Measurements from ENCODE around the gene FOXL2NB.

The FOXL2NB gene

DNA sequence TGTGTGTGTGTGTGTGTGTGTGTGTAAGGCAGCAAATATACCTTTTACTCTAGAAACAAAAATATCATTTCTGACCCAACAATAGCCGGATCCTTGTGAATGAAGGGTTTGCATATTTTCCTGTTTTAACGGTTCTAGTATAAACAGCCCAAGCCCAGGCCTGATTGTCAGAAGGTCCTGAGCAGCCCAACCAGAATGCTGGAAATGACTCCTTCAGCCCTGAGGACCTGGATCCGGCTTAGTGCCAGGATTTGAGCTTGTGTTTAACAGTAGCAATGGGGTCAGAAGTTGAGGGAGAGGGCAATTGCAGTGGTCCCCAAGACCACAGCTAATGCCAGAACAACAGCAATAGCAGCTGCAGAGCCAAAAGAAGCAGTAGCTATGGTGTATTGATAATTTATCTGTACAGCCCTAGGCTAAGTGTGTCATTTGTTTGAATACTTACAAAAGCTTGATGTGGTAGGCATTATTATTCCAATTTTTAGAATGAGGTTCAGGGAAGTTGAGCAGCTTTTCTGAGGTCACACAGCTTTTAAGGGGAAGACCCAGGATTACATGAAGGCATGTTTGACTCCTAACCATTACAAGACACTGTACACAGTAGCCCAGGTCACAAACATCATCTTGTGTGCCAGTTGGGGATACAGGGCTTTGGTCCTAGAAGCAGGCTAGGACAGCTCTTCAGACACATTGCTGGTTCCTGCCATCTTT is 12.9 kb upstream of the FOXL2NB start:
- Mint-ChIP-seq H3K27ac (no peak overlapping the region), H3K27me3 (ENCODE audit: low read depth) (peaks cover 88% of the 10 kb centered on the region), H3K4me3 (no peak overlapping the region), H3K9me3 (no peaks in the 10 kb centered on the region), H3K4me1 (peaks cover 20% of the 10 kb centered on the region), H3K36me3 (ENCODE audit: low read depth) (no peaks in the 10 kb centered on the region)
- TF ChIP-seq CTCF (IDR thresholded peaks at IDR 0.05; ENCODE audit: unreplicated experiment in 3 of 3), result no peak

DNA sequence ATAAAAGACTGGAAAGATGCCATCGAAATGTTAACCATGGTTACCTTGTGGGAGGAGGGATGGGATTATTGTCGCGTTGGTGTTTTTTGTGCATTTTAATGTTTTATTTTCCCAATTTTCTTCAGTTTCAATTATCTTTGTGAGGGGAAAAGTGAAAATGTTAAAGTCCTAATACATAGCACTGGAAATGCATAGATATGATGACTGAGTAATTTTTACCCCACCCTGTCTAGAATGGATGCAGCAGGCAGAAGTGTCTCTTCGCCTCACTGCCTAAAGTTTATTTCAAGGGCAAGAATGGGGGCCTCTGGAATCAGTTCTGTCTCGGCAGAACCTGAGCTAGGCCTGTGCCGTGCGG is 11.5 kb upstream of the FOXL2NB start:
- Mint-ChIP-seq H3K27ac (no peak overlapping the region), H3K9me3 (no peaks in the 10 kb centered on the region), H3K4me3 (peak overlapping the region; percentile 76 to 80 (median 77)), H3K4me1 (peaks cover 20% of the 10 kb centered on the region), H3K36me3 (ENCODE audit: low read depth) (no peaks in the 10 kb centered on the region), H3K27me3 (ENCODE audit: low read depth) (peaks cover 92% of the 10 kb centered on the region)
- TF ChIP-seq CTCF (IDR thresholded peaks at IDR 0.05; ENCODE audit: unreplicated experiment in 3 of 3), result no peak

- Mint-ChIP-seq H3K36me3 (ENCODE audit: low read depth) (no peaks in the 10 kb centered on the region), H3K9me3 (no peaks in the 10 kb centered on the region), H3K27me3 (ENCODE audit: low read depth) (peaks cover 92% of the 10 kb centered on the region), H3K27ac (no peak overlapping the region), H3K4me3 (peak overlapping the region; percentile 76 to 80 (median 77)), H3K4me1 (peaks cover 20% of the 10 kb centered on the region)
- TF ChIP-seq CTCF (IDR thresholded peaks at IDR 0.05; ENCODE audit: unreplicated experiment in 3 of 3), result peak; percentile 91 to 96 (median 92)
Measured at GRCh38 chr3:138935863-138936740, 10.9 kb upstream of the FOXL2NB start.

- Mint-ChIP-seq H3K4me3 (peak overlapping the region in 2 of 3 experiments; percentile 4 to 25), H3K36me3 (ENCODE audit: low read depth) (no peaks in the 10 kb centered on the region), H3K9me3 (no peaks in the 10 kb centered on the region), H3K4me1 (peaks cover 20% of the 10 kb centered on the region), H3K27ac (no peak overlapping the region), H3K27me3 (ENCODE audit: low read depth) (peaks cover 95% of the 10 kb centered on the region)
- TF ChIP-seq CTCF (IDR thresholded peaks at IDR 0.05; ENCODE audit: unreplicated experiment in 3 of 3), result no peak
Measured at GRCh38 chr3:138936741-138937689, 10.0 kb upstream of the FOXL2NB start.

GRCh38 chr3:138937690-138938055 is 9.3 kb upstream of the FOXL2NB start:
- H3K9me3 Mint-ChIP-seq, result no peaks in the 10 kb centered on the region
- no peaks in the 10 kb centered on the region for H3K36me3 Mint-ChIP-seq (ENCODE audit: low read depth)
- no peak for TF ChIP-seq CTCF (IDR thresholded peaks at IDR 0.05; ENCODE audit: unreplicated experiment in 3 of 3)
- H3K4me3 Mint-ChIP-seq, result peak overlapping the region in 1 of 3 experiments; percentile 21
- H3K27ac Mint-ChIP-seq, result no peak overlapping the region
- peaks cover 100% of the 10 kb centered on the region for H3K27me3 Mint-ChIP-seq (ENCODE audit: low read depth)
- H3K4me1 Mint-ChIP-seq, result peaks cover 20% of the 10 kb centered on the region

Data from nephron (organoid).